ENCODE results near the gene TERF2IP. TPM values are rescaled to one million over a fixed set of nuclear protein-coding genes. Genes with fewer than 3 reads are reported as not detected.

TERF2IP gene
- total RNA-seq, 6 experiments from 2014 or later, result 67.9 to 87.8 (median 70.6) TPM

GRCh38 chr16:75679366-75679765 is 31.8 kb downstream of the TERF2IP start:
- Mint-ChIP-seq H3K4me3 (no peak overlapping the region), H3K27me3 (ENCODE audit: insufficient read depth) (no peaks in the 10 kb centered on the region; the same call in 1 of the 2 replicates), H3K36me3 (ENCODE audit: low read depth) (peaks cover 5% of the 10 kb centered on the region), H3K27ac (no peak overlapping the region), H3K9me3 (peaks cover 11% of the 10 kb centered on the region), H3K4me1 (ENCODE audit: low read depth) (peaks cover 8% of the 10 kb centered on the region; the same call in 1 of the 2 replicates)
- TF ChIP-seq CTCF (IDR thresholded peaks at IDR 0.05), result no peak
- no peak for DNase-seq

GRCh38 chr16:75682308-75682707 is 34.7 kb downstream of the TERF2IP start:
- peaks cover 9% of the 10 kb centered on the region for H3K36me3 Mint-ChIP-seq (ENCODE audit: low read depth)
- no peak for TF ChIP-seq CTCF (IDR thresholded peaks at IDR 0.05)

GRCh38 chr16:75687361-75687760 is 39.8 kb downstream of the TERF2IP start:
- no peak overlapping the region for H3K4me3 Mint-ChIP-seq
- no peaks in the 10 kb centered on the region for H3K4me1 Mint-ChIP-seq (ENCODE audit: low read depth)
- H3K27ac Mint-ChIP-seq, result no peak overlapping the region
- no peaks in the 10 kb centered on the region; the same call in 1 of the 2 replicates for H3K27me3 Mint-ChIP-seq (ENCODE audit: insufficient read depth)
- no peak for TF ChIP-seq CTCF (IDR thresholded peaks at IDR 0.05)
- DNase-seq, result no peak
- H3K9me3 Mint-ChIP-seq, result peaks cover 20% of the 10 kb centered on the region
- H3K36me3 Mint-ChIP-seq (ENCODE audit: low read depth), result peaks cover 9% of the 10 kb centered on the region

More at GRCh38 chr16:75682308-75682707, 34.7 kb downstream of the TERF2IP start:
- Mint-ChIP-seq H3K4me3 (no peak overlapping the region), H3K27ac (no peak overlapping the region), H3K27me3 (ENCODE audit: insufficient read depth) (no peaks in the 10 kb centered on the region; the same call in 1 of the 2 replicates), H3K4me1 (ENCODE audit: low read depth) (peaks cover 8% of the 10 kb centered on the region; the same call in 1 of the 2 replicates), H3K9me3 (peaks cover 20% of the 10 kb centered on the region)
- DNase-seq, result no peak

GRCh38 chr16:75695708-75696107 is 48.1 kb downstream of the TERF2IP start:
- Mint-ChIP-seq H3K27me3 (ENCODE audit: insufficient read depth) (no peaks in the 10 kb centered on the region; the same call in none of the 2 replicates), H3K9me3 (no peaks in the 10 kb centered on the region), H3K36me3 (ENCODE audit: low read depth) (no peaks in the 10 kb centered on the region), H3K4me3 (no peak overlapping the region), H3K4me1 (ENCODE audit: low read depth) (peaks cover 9% of the 10 kb centered on the region), H3K27ac (no peak overlapping the region)
- DNase-seq, result no peak
- TF ChIP-seq CTCF (IDR thresholded peaks at IDR 0.05), result peak; percentile 55

- H3K4me1 Mint-ChIP-seq (ENCODE audit: low read depth), result peaks cover 18% of the 10 kb centered on the region
- TF ChIP-seq CTCF (IDR thresholded peaks at IDR 0.05), result no peak
- H3K4me3 Mint-ChIP-seq, result no peak overlapping the region
- no peaks in the 10 kb centered on the region for H3K9me3 Mint-ChIP-seq
- no peak for DNase-seq
- no peaks in the 10 kb centered on the region; the same call in none of the 2 replicates for H3K27me3 Mint-ChIP-seq (ENCODE audit: insufficient read depth)
- H3K36me3 Mint-ChIP-seq (ENCODE audit: low read depth), result no peaks in the 10 kb centered on the region
- no peak overlapping the region for H3K27ac Mint-ChIP-seq
These were observed 50.0 kb downstream of the TERF2IP start for GRCh38 chr16:75697571-75697970.

GRCh38 chr16:75701361-75701760 is 53.8 kb downstream of the TERF2IP start, which contains the start of gene DUXB:
DUXB (minus strand) TSS chr16:75701461; CDS start chr16:75701418, 43 bp downstream.
- no peak within 1 kb of the TSS for H3K4me3 Mint-ChIP-seq
- DNase-seq, result no peak
- H3K4me1 Mint-ChIP-seq (ENCODE audit: low read depth), result peaks cover 29% of the 10 kb centered on the region
- H3K9me3 Mint-ChIP-seq, result no peaks in the 10 kb centered on the region
- peaks cover 8% of the 10 kb centered on the region for H3K27me3 Mint-ChIP-seq (ENCODE audit: insufficient read depth)
- no peak within 1 kb of the TSS for H3K27ac Mint-ChIP-seq
- H3K36me3 Mint-ChIP-seq (ENCODE audit: low read depth), result no peaks in the 10 kb centered on the region
- no peak for TF ChIP-seq CTCF (IDR thresholded peaks at IDR 0.05)
